22Rv1 (cell line): Measurements from ENCODE around the gene ZNF365.

Experiments
- CTCF ChIP-seq: fragments of 450-650 bp; IDR thresholded peaks from 2 replicates; pipeline ENCODE4 v1.5.1; 2017; ENCODE audit warnings: mild to moderate bottlenecking
- ZFX ChIP-seq: fragments of 450-650 bp; IDR thresholded peaks from 2 replicates; pipeline ENCODE4 v1.6.1; 2017; ENCODE audit warnings: antibody characterized with exemption, borderline replicate concordance

DNA sequence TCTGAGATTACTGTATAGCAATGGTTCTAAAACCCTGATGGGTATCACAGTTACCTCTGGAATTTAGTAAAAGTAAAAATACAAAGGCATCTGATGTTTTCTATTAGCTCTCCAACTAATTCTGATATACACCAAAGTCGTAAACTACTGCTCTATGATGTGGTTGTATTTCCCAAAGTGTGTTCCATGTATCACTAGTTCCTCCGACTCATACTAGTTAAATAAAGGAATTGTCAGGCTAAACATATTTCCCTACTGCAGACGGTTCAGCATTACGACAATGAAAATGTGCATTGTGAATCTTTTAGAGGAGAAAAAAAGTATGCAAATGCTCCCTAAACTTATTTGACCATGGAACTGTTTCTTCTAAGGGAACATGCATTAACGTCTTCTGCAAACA, 38.9 kb downstream of the ZNF365 start:
- no peak for TF ChIP-seq CTCF
- TF ChIP-seq ZFX, result no peak
